ENCODE results near the gene SMARCA2.
A peak's percentile ranks its signal among the peaks of the same experiment; 100 is the strongest.

The SMARCA2 gene

DNA sequence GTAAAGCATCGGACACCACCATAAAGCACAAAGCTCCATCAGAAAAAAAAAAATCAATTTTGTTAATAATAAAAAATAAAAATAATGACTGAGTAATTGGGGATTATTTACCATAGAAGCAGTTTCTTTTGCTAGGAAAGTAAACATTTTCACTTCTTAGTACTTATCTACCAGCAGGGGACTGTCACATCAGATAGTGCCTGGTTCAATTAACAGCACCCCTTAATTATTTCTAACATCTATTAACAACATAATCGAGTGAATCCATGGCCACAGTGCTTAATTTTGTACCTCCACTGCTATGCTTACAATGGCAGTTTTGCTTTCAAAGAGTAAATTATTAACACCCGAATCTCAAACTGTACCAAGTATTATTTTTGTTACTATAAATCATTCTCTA, 221.7 kb downstream of the SMARCA2 start:
- DNase-seq (ENCODE audit: extremely low read depth in 1 of 2, low read depth in 1 of 2), result no peak

DNA sequence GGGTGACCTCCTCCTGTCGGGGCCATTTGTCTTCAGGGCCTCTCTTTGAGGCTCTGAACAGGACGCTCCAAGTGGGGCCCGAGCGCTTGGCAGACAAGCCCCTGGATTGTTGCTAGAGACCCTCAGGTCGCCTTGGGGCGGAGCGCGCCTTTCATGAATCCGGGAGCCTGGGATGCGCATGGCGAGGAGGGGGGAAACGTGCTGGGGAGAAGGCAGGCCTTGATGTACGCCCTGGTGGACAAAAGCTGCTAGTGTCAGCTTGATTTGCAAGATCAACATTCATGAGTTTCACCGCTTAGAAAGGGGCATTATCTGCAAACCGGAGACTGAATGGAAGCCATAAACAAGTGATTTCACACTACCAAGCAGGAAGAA, 226.3 kb downstream of the SMARCA2 start:
- DNase-seq (ENCODE audit: extremely low read depth in 1 of 2, low read depth in 1 of 2), result no peak

GRCh38 chr9:2241836-2242741, 226.9 kb downstream of the SMARCA2 start:
- DNase-seq (ENCODE audit: extremely low read depth in 1 of 2, low read depth in 1 of 2), result peak; percentile 23 to 42

DNA sequence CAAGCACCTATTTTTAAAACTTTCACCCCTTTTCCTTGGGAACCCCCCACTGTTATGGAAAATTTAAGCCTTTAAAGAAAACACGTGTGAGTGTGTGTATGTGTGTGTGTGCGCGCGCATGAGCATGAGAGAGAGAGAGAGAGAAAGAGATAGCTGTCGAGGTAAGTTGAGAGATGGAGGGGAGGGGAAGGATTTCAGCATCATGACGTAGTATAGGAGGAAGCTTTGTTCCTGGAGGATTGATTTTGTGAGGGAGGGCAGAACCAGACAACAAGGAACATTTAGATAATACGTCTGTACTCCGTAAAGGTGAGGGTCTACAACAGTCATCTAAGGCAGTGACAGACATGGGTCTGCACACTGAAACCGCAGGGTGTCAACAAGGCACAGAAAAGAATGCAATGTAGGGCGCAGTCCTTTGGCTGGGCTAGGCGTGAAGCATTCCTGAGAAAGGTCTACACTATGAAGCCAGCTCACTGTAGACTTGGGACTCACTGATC, 227.7 kb downstream of the SMARCA2 start:
- DNase-seq (ENCODE audit: extremely low read depth in 1 of 2, low read depth in 1 of 2), result no peak

Data from stimulated activated CD8-positive, alpha-beta memory T cell treated with anti-CD3 and anti-CD28 coated beads, Interleukin-7, amount 100 ng/mL, for 48 hours (primary cell).